ENCODE measurements around the gene FAM163A. TPM values are rescaled to one million over a fixed set of nuclear protein-coding genes. Genes with fewer than 3 reads are reported as not detected.

FAM163A gene
- total and polyA plus RNA-seq, 7 experiments from 2014 or later: 0.06 to 0.17 (median 0.14) TPM; not detected in 4

GRCh38 chr1:179760521-179760920 is 17.4 kb downstream of the FAM163A start:
- intact Hi-C loops (cut with micrococcal nuclease): no loop called here
- Mint-ChIP-seq H3K4me1 (no peaks in the 10 kb centered on the region), H3K27ac (no peak overlapping the region), H3K27me3 (peaks cover 0 to 17% (median 4%) of the 10 kb centered on the region in 5 donors), H3K9me3 (no peaks in the 10 kb centered on the region), H3K36me3 (no peaks in the 10 kb centered on the region), H3K4me3 (no peak overlapping the region)
- H3K4me1 ChIP-seq (ENCODE audit: control insufficient read depth in 2 of 2, insufficient read depth in 2 of 2, low read length in 2 of 2): no peaks in the 10 kb centered on the region
- no peaks in the 10 kb centered on the region for H3K36me3 ChIP-seq (ENCODE audit: control insufficient read depth in 2 of 3, insufficient read depth in 3 of 3, low read length in 3 of 3)
- ATAC-seq (no peak), DNase-seq (no peak)
- ChIA-PET CTCF (no interaction called here), POLR2A (no interaction called here)
- H3K27ac ChIP-seq (ENCODE audit: low read depth, low read length): no peak overlapping the region
- H3K9me3 ChIP-seq (ENCODE audit: control insufficient read depth in 2 of 3, low read length in 3 of 3): no peaks in the 10 kb centered on the region
- no peaks in the 10 kb centered on the region for H3K27me3 ChIP-seq (ENCODE audit: control insufficient read depth in 2 of 2, insufficient read depth in 2 of 2, low read length in 2 of 2)
- H3K4me3 ChIP-seq (ENCODE audit: low read length): no peak overlapping the region

- H3K27ac Mint-ChIP-seq: no peak overlapping the region
- H3K27ac ChIP-seq (ENCODE audit: low read depth, low read length): no peak overlapping the region
- no peaks in the 10 kb centered on the region for H3K4me1 Mint-ChIP-seq
- no peaks in the 10 kb centered on the region for H3K9me3 Mint-ChIP-seq
- H3K36me3 Mint-ChIP-seq: no peaks in the 10 kb centered on the region
- POLR2A ChIA-PET: no interaction called here
- ATAC-seq (no peak), DNase-seq (no peak)
- H3K27me3 Mint-ChIP-seq: peaks cover 0 to 17% (median 4%) of the 10 kb centered on the region in 5 donors
- H3K9me3 ChIP-seq (ENCODE audit: control insufficient read depth in 2 of 3, low read length in 3 of 3): no peaks in the 10 kb centered on the region
- intact Hi-C loops (cut with micrococcal nuclease): no loop called here
- no peak overlapping the region for H3K4me3 Mint-ChIP-seq
- CTCF ChIA-PET: interaction anchor here (1.2 kb wide), 1 partner anchor 48 kb away, joined by 3 read pairs; no protein-coding TSS in a partner anchor
- H3K27me3 ChIP-seq (ENCODE audit: control insufficient read depth in 2 of 2, insufficient read depth in 2 of 2, low read length in 2 of 2): no peaks in the 10 kb centered on the region
- H3K4me3 ChIP-seq (ENCODE audit: low read length): no peak overlapping the region
- no peaks in the 10 kb centered on the region for H3K36me3 ChIP-seq (ENCODE audit: control insufficient read depth in 2 of 3, insufficient read depth in 3 of 3, low read length in 3 of 3)
- H3K4me1 ChIP-seq (ENCODE audit: control insufficient read depth in 2 of 2, insufficient read depth in 2 of 2, low read length in 2 of 2): no peaks in the 10 kb centered on the region
These were observed 18.2 kb downstream of the FAM163A start for GRCh38 chr1:179761296-179761695.

- H3K4me3 ChIP-seq (ENCODE audit: low read length): no peak overlapping the region
- Mint-ChIP-seq H3K27ac (no peak overlapping the region), H3K27me3 (peaks cover 0 to 17% (median 4%) of the 10 kb centered on the region in 5 donors), H3K36me3 (no peaks in the 10 kb centered on the region), H3K4me3 (no peak overlapping the region), H3K4me1 (no peaks in the 10 kb centered on the region), H3K9me3 (no peaks in the 10 kb centered on the region)
- H3K9me3 ChIP-seq (ENCODE audit: control insufficient read depth in 2 of 3, low read length in 3 of 3): no peaks in the 10 kb centered on the region
- intact Hi-C loops (cut with micrococcal nuclease): no loop called here
- DNase-seq (no peak), ATAC-seq (no peak)
- ChIA-PET CTCF (interaction anchor here (0.6 to 1.2 kb wide), 2 partner anchors 47 to 374 kb away, joined by 3 to 4 read pairs; no protein-coding TSS in a partner anchor), POLR2A (no interaction called here)
- no peaks in the 10 kb centered on the region for H3K4me1 ChIP-seq (ENCODE audit: control insufficient read depth in 2 of 2, insufficient read depth in 2 of 2, low read length in 2 of 2)
- no peaks in the 10 kb centered on the region for H3K36me3 ChIP-seq (ENCODE audit: control insufficient read depth in 2 of 3, insufficient read depth in 3 of 3, low read length in 3 of 3)
- no peak overlapping the region for H3K27ac ChIP-seq (ENCODE audit: low read depth, low read length)
- no peaks in the 10 kb centered on the region for H3K27me3 ChIP-seq (ENCODE audit: control insufficient read depth in 2 of 2, insufficient read depth in 2 of 2, low read length in 2 of 2)
These were observed 19.0 kb downstream of the FAM163A start for GRCh38 chr1:179761846-179762640.

GRCh38 chr1:179767177-179767581 is 24.1 kb downstream of the FAM163A start:
- Histone ChIP-seq H3K27me3 (ENCODE audit: control insufficient read depth in 2 of 2, insufficient read depth in 2 of 2, low read length in 2 of 2) (no peaks in the 10 kb centered on the region), H3K9me3 (ENCODE audit: control insufficient read depth in 2 of 3, low read length in 3 of 3) (no peaks in the 10 kb centered on the region), H3K4me1 (ENCODE audit: control insufficient read depth in 2 of 2, insufficient read depth in 2 of 2, low read length in 2 of 2) (no peaks in the 10 kb centered on the region), H3K4me3 (ENCODE audit: low read length) (no peak overlapping the region), H3K36me3 (ENCODE audit: control insufficient read depth in 2 of 3, insufficient read depth in 3 of 3, low read length in 3 of 3) (no peaks in the 10 kb centered on the region), H3K27ac (ENCODE audit: low read depth, low read length) (no peak overlapping the region)
- ChIA-PET POLR2A (no interaction called here), CTCF (no interaction called here)
- peaks cover 0 to 2% (median 0%) of the 10 kb centered on the region in 7 donors for H3K4me1 Mint-ChIP-seq
- peaks cover 0 to 4% (median 0%) of the 10 kb centered on the region in 5 donors for H3K36me3 Mint-ChIP-seq
- H3K27me3 Mint-ChIP-seq: peaks cover 0 to 13% (median 6%) of the 10 kb centered on the region in 5 donors
- ATAC-seq (no peak), DNase-seq (no peak)
- no peak overlapping the region for H3K4me3 Mint-ChIP-seq
- H3K27ac Mint-ChIP-seq: no peak overlapping the region
- intact Hi-C loops (cut with micrococcal nuclease): no loop called here
- H3K9me3 Mint-ChIP-seq: peaks cover 0 to 7% (median 0%) of the 10 kb centered on the region in 11 donors

GRCh38 chr1:179767996-179768395 is 24.9 kb downstream of the FAM163A start:
- peaks cover 0 to 9% (median 2%) of the 10 kb centered on the region in 11 donors for H3K9me3 Mint-ChIP-seq
- H3K27me3 Mint-ChIP-seq: peaks cover 0 to 15% (median 6%) of the 10 kb centered on the region in 5 donors
- Histone ChIP-seq H3K4me1 (ENCODE audit: control insufficient read depth in 2 of 2, insufficient read depth in 2 of 2, low read length in 2 of 2) (no peaks in the 10 kb centered on the region), H3K27ac (ENCODE audit: low read depth, low read length) (no peak overlapping the region), H3K9me3 (ENCODE audit: control insufficient read depth in 2 of 3, low read length in 3 of 3) (no peaks in the 10 kb centered on the region), H3K36me3 (ENCODE audit: control insufficient read depth in 2 of 3, insufficient read depth in 3 of 3, low read length in 3 of 3) (no peaks in the 10 kb centered on the region), H3K27me3 (ENCODE audit: control insufficient read depth in 2 of 2, insufficient read depth in 2 of 2, low read length in 2 of 2) (no peaks in the 10 kb centered on the region), H3K4me3 (ENCODE audit: low read length) (no peak overlapping the region)
- ATAC-seq: no peak
- H3K36me3 Mint-ChIP-seq: peaks cover 0 to 9% (median 0%) of the 10 kb centered on the region in 5 donors
- intact Hi-C loops (cut with micrococcal nuclease): no loop called here
- no peak overlapping the region for H3K4me3 Mint-ChIP-seq
- peaks cover 0 to 2% (median 0%) of the 10 kb centered on the region in 7 donors for H3K4me1 Mint-ChIP-seq
- DNase-seq: no peak
- ChIA-PET CTCF (no interaction called here), POLR2A (no interaction called here)
- no peak overlapping the region for H3K27ac Mint-ChIP-seq

- H3K36me3 ChIP-seq (ENCODE audit: control insufficient read depth in 2 of 3, insufficient read depth in 3 of 3, low read length in 3 of 3): no peaks in the 10 kb centered on the region
- Mint-ChIP-seq H3K27ac (no peak overlapping the region), H3K27me3 (peaks cover 0 to 15% (median 0%) of the 10 kb centered on the region in 5 donors), H3K9me3 (peaks cover 0 to 11% (median 5%) of the 10 kb centered on the region in 11 donors), H3K4me3 (no peak overlapping the region), H3K4me1 (peaks cover 0 to 2% (median 0%) of the 10 kb centered on the region in 7 donors), H3K36me3 (peaks cover 0 to 9% (median 0%) of the 10 kb centered on the region in 5 donors)
- intact Hi-C loops (cut with micrococcal nuclease): no loop called here
- no peaks in the 10 kb centered on the region for H3K27me3 ChIP-seq (ENCODE audit: control insufficient read depth in 2 of 2, insufficient read depth in 2 of 2, low read length in 2 of 2)
- H3K4me1 ChIP-seq (ENCODE audit: control insufficient read depth in 2 of 2, insufficient read depth in 2 of 2, low read length in 2 of 2): no peaks in the 10 kb centered on the region
- no peak overlapping the region for H3K27ac ChIP-seq (ENCODE audit: low read depth, low read length)
- ChIA-PET CTCF (no interaction called here), POLR2A (no interaction called here)
- no peak for ATAC-seq
- DNase-seq: no peak
- no peaks in the 10 kb centered on the region for H3K9me3 ChIP-seq (ENCODE audit: control insufficient read depth in 2 of 3, low read length in 3 of 3)
- no peak overlapping the region for H3K4me3 ChIP-seq (ENCODE audit: low read length)
These were observed 27.9 kb downstream of the FAM163A start for GRCh38 chr1:179770887-179771502.

Measured in naive thymus-derived CD4-positive, alpha-beta T cell (primary cell).